Middle frontal gyrus (tissue), 1 donor: ENCODE results near the gene CARS1.

Experiments
- DNase-seq: peaks from one replicate; pipeline ENCODE4 v3.0.0-alpha.2; 2015; ENCODE audit warnings: low spot score; ENCODE audit errors: extremely low spot score

The CARS1 gene

GRCh38 chr11:3057069-3057963 lies at the start of gene CARS1:
Gene CARS1, minus strand, starts transcription at chr11:3057423. Its CDS starts 56 bp downstream, at chr11:3057367.
- peak; percentile 90 for DNase-seq

GRCh38 chr11:3105791-3106735 lies 48.8 kb upstream of the CARS1 start:
- no peak for DNase-seq

DNA sequence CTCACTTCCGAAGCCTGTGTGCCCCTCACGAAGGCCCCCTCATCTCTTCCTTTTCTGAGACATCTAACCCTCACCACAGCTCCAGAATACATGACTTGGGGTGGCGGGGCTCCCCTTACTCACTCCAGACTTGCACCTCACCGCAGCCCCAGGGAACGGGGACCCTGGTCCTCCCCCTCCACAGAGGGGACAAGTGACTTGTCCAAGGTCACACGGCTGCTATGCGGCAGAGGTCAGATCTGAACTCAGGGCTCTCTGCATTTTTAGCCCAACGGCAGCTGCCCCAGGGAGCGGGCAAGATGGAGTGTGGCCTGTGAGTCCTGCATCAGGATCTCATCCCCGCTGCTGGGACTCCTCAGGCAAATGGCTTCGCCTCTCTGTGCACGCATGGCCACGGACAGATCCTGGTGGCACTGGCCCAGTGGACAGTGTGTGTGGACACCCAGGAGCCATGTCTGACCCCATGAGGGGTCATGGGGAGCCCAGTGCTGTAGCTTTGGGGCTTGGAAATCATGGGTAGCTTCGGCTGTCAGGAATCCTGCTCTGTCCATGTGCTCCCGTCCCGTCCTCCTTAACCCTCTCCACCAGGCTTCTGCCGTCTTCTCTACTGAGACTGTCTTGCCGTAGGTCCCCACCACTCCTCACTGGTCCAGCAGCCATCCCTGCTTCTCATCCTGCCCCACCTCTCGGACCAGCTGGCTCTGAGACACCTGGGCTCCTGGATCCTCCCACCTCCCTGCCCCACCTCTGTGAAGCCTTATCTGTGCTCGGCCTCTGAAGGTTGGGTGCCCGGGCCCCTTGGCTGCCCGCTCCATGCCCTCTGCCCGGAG lies 48.0 kb upstream of the CARS1 start:
- no peak for DNase-seq

GRCh38 chr11:3104051-3104714 lies 47.0 kb upstream of the CARS1 start:
- DNase-seq, result no peak

- DNase-seq, result no peak
Observed at GRCh38 chr11:3103076-3103475, 45.9 kb upstream of the CARS1 start.

DNA sequence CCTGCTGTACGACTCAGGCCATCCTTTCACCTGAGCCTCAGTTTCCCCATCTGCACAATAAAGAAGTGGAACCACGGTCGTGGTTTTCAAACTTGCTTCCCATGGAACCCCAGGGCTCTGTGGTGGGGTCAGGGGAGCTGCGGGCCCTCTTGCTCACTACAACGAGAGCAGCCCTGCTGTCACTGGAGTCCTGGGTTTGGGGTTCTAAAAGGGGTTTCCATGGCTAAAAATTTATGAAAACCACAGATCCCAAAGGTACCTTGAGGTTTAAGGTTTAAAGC lies 45.4 kb upstream of the CARS1 start:
- no peak for DNase-seq

GRCh38 chr11:3101921-3102640 lies 44.9 kb upstream of the CARS1 start:
- no peak for DNase-seq

- no peak for DNase-seq
Observed at GRCh38 chr11:3099178-3099577, 42.0 kb upstream of the CARS1 start.

DNA sequence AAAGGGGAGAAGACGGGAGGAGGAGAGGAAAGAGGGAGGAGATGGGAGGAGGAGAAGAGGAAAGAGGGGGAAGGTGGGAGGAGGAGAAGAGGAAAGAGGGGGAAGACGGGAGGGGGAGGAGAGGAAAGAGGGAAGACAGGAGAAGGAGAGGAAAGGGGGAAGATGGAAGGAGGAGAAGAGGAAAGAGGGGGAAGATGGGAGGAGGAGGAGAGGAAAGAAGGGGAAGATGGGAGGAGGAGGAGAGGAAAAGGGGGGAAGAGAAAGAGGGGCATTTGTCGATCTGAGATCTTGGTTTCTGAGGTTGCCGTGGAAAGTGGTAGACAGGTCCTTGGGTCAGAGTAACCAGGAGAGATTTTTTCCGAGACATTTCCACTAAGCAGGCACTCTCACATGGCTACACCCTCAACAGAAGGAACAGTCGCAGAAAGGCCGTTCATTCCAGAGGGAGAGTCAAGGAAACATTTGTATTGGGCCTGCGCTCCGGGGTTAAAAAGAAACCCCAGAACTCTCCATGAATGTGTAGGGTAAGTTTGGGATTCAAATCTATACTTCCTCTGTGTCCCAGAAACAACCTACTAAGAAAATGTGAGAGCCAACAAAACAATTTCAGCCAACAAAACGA lies 39.8 kb upstream of the CARS1 start:
- no peak for DNase-seq

DNA sequence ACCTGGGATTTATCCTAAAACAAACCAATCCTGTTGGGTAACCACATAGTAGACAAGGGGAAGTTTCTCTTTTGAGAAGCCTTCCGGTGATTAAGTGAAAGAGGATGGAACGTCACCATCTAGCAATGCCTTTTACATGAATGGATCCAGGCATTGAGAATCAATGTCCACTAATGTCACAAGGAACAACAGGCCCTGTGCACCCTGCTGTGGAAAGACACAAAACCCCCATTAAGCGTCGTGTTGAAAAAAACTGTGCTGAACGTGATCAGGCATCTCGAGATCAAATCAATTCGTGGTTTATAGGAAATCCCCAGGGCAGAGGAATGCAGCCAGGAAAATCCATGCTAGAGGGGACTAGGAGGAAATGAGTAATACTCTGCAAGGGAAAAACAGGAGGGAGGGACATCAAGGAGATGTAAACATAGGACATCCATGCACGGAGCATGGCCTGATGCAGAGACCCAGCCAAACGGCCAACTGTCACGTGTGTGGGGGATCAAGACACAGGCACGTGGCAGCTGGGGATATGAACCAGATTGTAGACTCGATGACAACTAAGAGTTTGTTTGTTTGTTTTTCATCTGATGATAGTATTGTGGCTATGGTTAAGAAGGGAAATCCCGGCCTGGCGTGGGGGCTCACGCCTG lies 38.6 kb upstream of the CARS1 start:
- no peak for DNase-seq

GRCh38 chr11:3094223-3094824 lies 37.1 kb upstream of the CARS1 start:
- no peak for DNase-seq

DNA sequence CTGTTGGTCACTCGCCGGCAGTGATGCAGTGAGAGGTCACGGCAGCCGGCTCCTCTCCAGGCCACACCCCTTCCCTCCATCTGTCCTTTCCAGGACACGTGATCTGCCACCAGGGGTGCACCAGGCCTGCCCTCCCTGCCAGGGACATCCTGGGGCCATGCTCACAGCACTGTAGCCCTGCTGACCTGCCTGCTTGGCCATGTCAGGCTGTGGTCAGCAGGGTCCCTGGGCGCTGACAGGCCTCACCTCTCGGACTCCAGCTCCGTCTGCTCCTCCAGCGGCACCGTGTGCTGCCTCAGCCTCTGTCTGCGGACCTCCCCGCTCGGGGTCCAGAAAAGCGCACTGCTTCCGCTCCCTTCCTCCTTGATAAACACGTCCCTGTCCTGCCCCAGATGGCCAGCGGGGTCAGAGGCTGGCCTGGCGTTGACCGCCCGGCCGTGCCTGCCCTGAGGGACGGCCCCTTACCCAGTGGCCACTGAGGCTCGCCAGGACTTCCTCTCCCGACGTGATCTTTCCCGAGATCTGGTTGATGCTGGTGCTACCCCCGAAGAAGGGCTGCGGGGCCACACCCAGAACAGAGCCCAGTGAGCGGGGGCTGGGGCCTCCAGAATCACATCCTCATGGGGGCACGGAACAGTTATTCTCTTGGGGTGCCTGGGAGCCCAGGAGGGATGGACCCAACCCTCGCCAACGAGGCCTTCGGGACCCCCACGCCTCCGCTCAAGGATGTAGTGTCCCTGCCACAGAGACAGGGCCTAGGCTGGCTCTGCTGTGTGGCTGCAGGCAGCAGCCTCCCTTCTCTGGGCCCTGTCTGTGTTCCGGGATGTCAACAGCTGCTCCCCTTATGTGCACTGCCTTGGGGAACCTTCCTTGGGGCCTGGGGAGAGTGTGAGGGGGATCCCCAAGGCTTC lies 36.3 kb upstream of the CARS1 start:
- no peak for DNase-seq

- no peak for DNase-seq
Observed at GRCh38 chr11:3092603-3093141, 35.4 kb upstream of the CARS1 start.

DNA sequence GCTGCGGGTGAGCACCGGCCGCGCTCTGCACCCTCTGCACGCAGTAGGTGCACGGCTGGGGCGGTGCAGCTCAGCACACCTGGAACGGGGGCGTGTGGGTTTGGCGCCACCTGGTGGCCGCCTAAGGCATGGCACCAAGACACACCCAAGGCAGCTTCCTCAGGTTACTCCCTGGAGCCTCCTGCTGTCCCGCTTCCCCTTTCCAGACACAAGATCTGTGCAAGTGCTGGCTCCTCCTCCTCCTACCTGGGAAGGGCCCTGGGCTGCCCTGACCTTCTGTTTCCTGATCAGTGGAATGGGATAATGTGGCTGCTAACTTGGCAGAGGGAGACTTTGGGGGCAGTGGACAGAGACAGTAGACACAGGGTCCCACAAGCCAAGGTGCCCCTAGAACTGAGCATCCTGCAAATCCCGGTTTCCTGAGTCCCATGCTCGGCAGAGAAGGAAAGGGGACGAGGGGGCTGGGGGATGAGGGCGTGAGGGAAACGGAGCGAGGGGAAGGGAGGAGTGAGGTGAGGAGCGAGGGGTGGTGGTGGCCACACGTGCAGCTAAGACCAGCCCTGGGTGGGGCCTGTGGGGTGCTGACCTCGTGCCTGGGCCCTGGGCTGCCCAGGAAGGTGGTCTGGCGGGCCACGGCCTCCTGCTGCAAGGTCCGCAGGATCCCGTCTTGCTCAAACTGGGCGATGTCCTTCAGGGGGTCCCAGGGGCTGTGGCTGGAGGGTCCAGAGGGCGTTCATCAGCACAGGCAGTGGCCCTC lies 34.8 kb upstream of the CARS1 start:
- DNase-seq, result peak; percentile 25

GRCh38 chr11:3091081-3091845 lies 34.0 kb upstream of the CARS1 start:
- no peak for DNase-seq
